ENCODE results near the gene PPID. TPM values are rescaled to one million over a fixed set of nuclear protein-coding genes. Genes with fewer than 3 reads are reported as not detected.
"Not testable (repeated sequence)": the region's sequence is repeated elsewhere in the genome, so short reads cannot be mapped to it uniquely, and the experiment has no call there.

PPID gene
- total RNA-seq, 1 experiment from 2014 or later: 41.4 TPM

- DNase-seq (ENCODE audit: low read depth): no peak
Measured at GRCh38 chr4:158666892-158667291, 56.3 kb downstream of the PPID start.

- no peak for DNase-seq (ENCODE audit: low read depth)
Measured at GRCh38 chr4:158664806-158665205, 58.4 kb downstream of the PPID start.

GRCh38 chr4:158663707-158664625 lies 59.2 kb downstream of the PPID start:
- DNase-seq (ENCODE audit: low read depth): not testable (repeated sequence)

DNA sequence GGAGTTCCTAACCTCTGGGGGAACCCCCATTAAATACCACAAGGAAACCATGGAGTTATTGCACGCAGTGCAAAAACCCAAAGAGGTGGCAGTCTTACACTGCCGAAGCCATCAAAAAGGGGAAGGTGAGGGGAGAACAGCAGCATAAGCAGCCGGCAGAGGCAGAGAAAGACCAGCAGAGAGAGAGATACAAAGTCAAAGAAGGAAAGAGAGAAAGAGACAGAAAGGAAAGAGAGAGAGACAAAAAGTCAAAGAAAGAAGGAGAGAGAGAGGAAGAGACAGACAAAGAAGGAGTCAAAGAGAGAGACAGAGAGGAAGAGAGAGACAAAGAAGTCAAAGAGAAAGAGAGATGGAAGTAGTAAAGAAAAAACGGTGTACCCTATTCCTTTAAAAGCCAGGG lies 59.9 kb downstream of the PPID start:
- not testable (repeated sequence) for DNase-seq (ENCODE audit: low read depth)

Other genes starting within 250 kb of the PPID start
- 0.15 and 0.25 TPM in 2 replicates for gene RXFP1, start 201.5 kb downstream of the PPID start, total RNA-seq (2014; rRNA removed; shearing (Covaris generic))
- gene C4orf46, start 51.5 kb downstream of the PPID start, total RNA-seq (2014; rRNA removed; shearing (Covaris generic)): 20.9 and 34.6 TPM in 2 replicates
- gene ETFDH, start 51.1 kb downstream of the PPID start, total RNA-seq (2014; rRNA removed; shearing (Covaris generic)): 11.8 and 17.2 TPM in 2 replicates
- gene FNIP2, start 45.6 kb upstream of the PPID start, total RNA-seq (2014; rRNA removed; shearing (Covaris generic)): 6.8 and 15.2 TPM in 2 replicates

Data from M059J (cell line).